K562 (cell line): ENCODE data around the gene CAPS. TPM values are rescaled to one million over a fixed set of nuclear protein-coding genes. Genes with fewer than 3 reads are reported as not detected.
A peak's percentile ranks its signal among the peaks of the same experiment; 100 is the strongest.

ENCODE experiments used
- ATAC-seq: fragments of 200-7000 bp; cut with Tn5 transposase; 3 replicates; pipeline ENCODE4 v1.9.1; 2020; ENCODE audit warnings: moderate library complexity
- BruUV-seq: library from RNA; stranded (reverse); fragments of 400-500 nt; replicated peaks from 2 replicates; lab custom pipeline; 2021; lab: Mats Ljungman, UMichigan
- CTCF ChIA-PET: fragments of 300-600 bp; formaldehyde crosslinking; extraction: SDS; loops from one replicate; lab custom pipeline; 2021; ENCODE audit warnings: low intra/inter-chr PET ratio; lab: Yijun Ruan, JAX
- POLR2A ChIA-PET: fragments of 300-600, 350-650 bp; sonication (Branson Sonifier 250); formaldehyde crosslinking; extraction: SDS; loops from one replicate; lab custom pipeline; 2021; ENCODE audit warnings: antibody characterized with exemption, inconsistent platforms; lab: Yijun Ruan, JAX
- DNase-seq, 4 experiments: peaks; one replicate each; pipeline versions ENCODE4 v3.0.0 to v3.0.0-alpha.2; 2011 to 2018; ENCODE audit warnings: low spot score in 3 of 4, mixed read lengths in 3 of 4; ENCODE audit errors: extremely low read depth in 1 of 4
- FAIRE-seq: peaks from 2 replicates; lab custom pipeline; 2011; peaks lifted over from hg19 to GRCh38; lab: Jason Lieb, UNC
- H2AFZ ChIP-seq: 2 replicates; pipeline ENCODE4 v1.6.0; 2011; ENCODE audit warnings: low read depth, low read length, control low read depth, inconsistent platforms
- H3K27ac ChIP-seq: fragments of 200-600 bp; 3 replicates; pipeline ENCODE4 v1.8.0; 2011; ENCODE audit warnings: low read depth, mild to moderate bottlenecking, control low read depth, inconsistent platforms, low read length, moderate library complexity, mixed read lengths; ENCODE audit errors: extremely low read depth
- H3K27me3 ChIP-seq, 2 experiments: fragments of 300-600 bp in 1 of 2; 2 replicates in 1 of 2; 3 replicates in 1 of 2; pipeline versions ENCODE4 v1.6.0 to v1.8.0; 2011; ENCODE audit warnings: inconsistent platforms in 2 of 2, low read length in 2 of 2, mild to moderate bottlenecking in 1 of 2, mixed read lengths in 1 of 2, moderate library complexity in 1 of 2; ENCODE audit not compliant: control insufficient read depth in 2 of 2, insufficient read depth in 2 of 2
- H3K36me3 ChIP-seq: fragments of 300-600 bp; 3 replicates; pipeline ENCODE4 v1.8.0; 2011; ENCODE audit warnings: mild to moderate bottlenecking, low read length, inconsistent platforms; ENCODE audit not compliant: control insufficient read depth, insufficient read depth
- H3K4me1 ChIP-seq, 2 experiments: fragments of 200-600 bp in 1 of 2; replicated peaks in 1 of 2; 2 replicates in 1 of 2; 3 replicates in 1 of 2; pipeline versions ENCODE4 v1.5.1 to v1.8.0; 2011; ENCODE audit warnings: inconsistent platforms in 2 of 2, low read length in 2 of 2, mild to moderate bottlenecking in 1 of 2, mixed read lengths in 1 of 2, moderate library complexity in 1 of 2; ENCODE audit not compliant: control insufficient read depth in 2 of 2, insufficient read depth in 2 of 2
- H3K4me2 ChIP-seq: 2 replicates; pipeline ENCODE4 v1.6.1; 2011; ENCODE audit warnings: low read length, control low read depth, inconsistent platforms, mixed read lengths; ENCODE audit not compliant: insufficient read depth
- H3K4me3 ChIP-seq: fragments of 200-600 bp; sonication (generic), shearing (Covaris generic); 2 replicates; pipeline ENCODE4 v1.5.1; 2016; ENCODE audit warnings: control low read depth, inconsistent platforms
- H3K79me2 ChIP-seq: fragments of 200-600 bp; 3 replicates; pipeline ENCODE4 v1.8.0; 2011; ENCODE audit warnings: low read length, inconsistent platforms; ENCODE audit not compliant: control insufficient read depth, insufficient read depth
- H3K9ac ChIP-seq, 2 experiments: 2 replicates each; pipeline versions ENCODE4 v1.6.0 to v1.6.1; 2011; ENCODE audit warnings: low read depth in 2 of 2, low read length in 2 of 2, control low read depth in 1 of 2, inconsistent platforms in 1 of 2, mild to moderate bottlenecking in 1 of 2, mixed read lengths in 1 of 2; ENCODE audit not compliant: insufficient read depth in 1 of 2
- H3K9me1 ChIP-seq: one replicate; pipeline ENCODE4 v1.6.0; 2011; ENCODE audit warnings: inconsistent platforms, mild to moderate bottlenecking, low read length, moderate library complexity; ENCODE audit not compliant: control insufficient read depth, insufficient read depth
- H3K9me3 ChIP-seq: replicated peaks from 2 replicates; pipeline ENCODE4 v1.5.1; 2011; ENCODE audit warnings: low read depth, low read length, inconsistent platforms; ENCODE audit not compliant: control insufficient read depth, insufficient read depth
- H4K20me1 ChIP-seq: replicated peaks from 2 replicates; pipeline ENCODE4 v1.6.1; 2011; ENCODE audit warnings: low read length, inconsistent platforms, mixed read lengths; ENCODE audit not compliant: control insufficient read depth, insufficient read depth
- EHMT2 ChIP-seq: fragments of 450-650 bp; IDR thresholded peaks from 2 replicates; pipeline ENCODE4 v1.6.1; 2018; ENCODE audit warnings: antibody characterized with exemption
- GATAD2A ChIP-seq: fragments of 450-650 bp; IDR thresholded peaks from 2 replicates; pipeline ENCODE4 v1.6.1; 2017
- MAZ ChIP-seq, 2 experiments: fragments of 450-650 bp in 1 of 2; sonication (generic) in 1 of 2; formaldehyde crosslinking; IDR thresholded peaks in 1 of 2; conservative IDR thresholded peaks in 1 of 2; 2 replicates each; pipeline versions ENCODE4 v1.4.0 to v1.5.0; 2020; ENCODE audit warnings: mild to moderate bottlenecking in 1 of 2, missing genetic modification reagents in 1 of 2
- NCOA4 ChIP-seq: fragments of 450-650 bp; IDR thresholded peaks from 2 replicates; pipeline ENCODE4 v1.6.1; 2018; ENCODE audit warnings: mild to moderate bottlenecking; ENCODE audit not compliant: partially characterized antibody
- NFXL1 ChIP-seq: fragments of 450-650 bp; formaldehyde crosslinking; IDR thresholded peaks from 2 replicates; pipeline ENCODE4 v1.4.0; 2021; ENCODE audit warnings: mild to moderate bottlenecking
- NR2F6 ChIP-seq: fragments of 450-650 bp; formaldehyde crosslinking; IDR thresholded peaks from 2 replicates; pipeline ENCODE4 v1.4.0; 2020; ENCODE audit warnings: mild to moderate bottlenecking
- POLR2G ChIP-seq: fragments of 200-400 bp; formaldehyde crosslinking; IDR thresholded peaks from 2 replicates; pipeline ENCODE4 v1.6.1; 2017; ENCODE audit warnings: low read depth, mild to moderate bottlenecking, antibody characterized with exemption, low read length, moderate library complexity
- SMARCB1 ChIP-seq: IDR thresholded peaks from 2 replicates; pipeline ENCODE4 v1.6.1; 2011; ENCODE audit warnings: improper control_type of control experiment, low read depth; ENCODE audit not compliant: insufficient read length
- SRSF3 ChIP-seq: fragments of 200-400 bp; formaldehyde crosslinking; IDR thresholded peaks from 2 replicates; pipeline ENCODE4 v1.6.1; 2016; ENCODE audit warnings: mild to moderate bottlenecking, low read length, moderate library complexity; ENCODE audit not compliant: insufficient read depth
- ZNF217 ChIP-seq: sonication (generic); formaldehyde crosslinking; IDR thresholded peaks from 2 replicates; pipeline ENCODE4 v1.8.0; 2022; ENCODE audit warnings: mild to moderate bottlenecking, missing genetic modification reagents
- ZNF395 ChIP-seq: fragments of 200-800 bp; sonication (Bioruptor generic); IDR thresholded peaks from 2 replicates; pipeline ENCODE4 v1.6.1; 2017; ENCODE audit warnings: missing genetic modification characterization, missing compliant biosample characterization
- ZNF449 ChIP-seq: fragments of 250-450 bp; sonication (Bioruptor Pico); IDR thresholded peaks from 2 replicates; pipeline ENCODE4 v1.8.0; 2022; ENCODE audit warnings: moderate library complexity, mild to moderate bottlenecking, inconsistent platforms
- WGBS: fragments of 100-300 bp; shearing (Covaris generic); methylation state at CpG from one replicate; pipeline ENCODE4 v1.1.6; 2016; ENCODE audit warnings: low coverage, mixed read lengths; ENCODE audit not compliant: insufficient coverage; ENCODE audit errors: missing lambda C conversion rate; 5-methylcytosine and 5-hydroxymethylcytosine counted together
- in situ Hi-C: fragments of 300-500 bp; cut with MboI; formaldehyde crosslinking; loops from 4 replicates; pipeline ENCODE4 v1.15.0; 2018; ENCODE audit warnings: inconsistent platforms, mixed read lengths
- intact Hi-C: fragments of 100-400 bp; cut with micrococcal nuclease; formaldehyde crosslinking; loops from 2 replicates; pipeline ENCODE4 v1.14.2; 2022
- polyA plus RNA-seq, 8 experiments: library from polyadenylated mRNA; depleted of rRNA in 4 of 8; stranded (reverse) in 5 of 8; unstranded in 3 of 8; fragments of >200 nt; fragmentation: Nextera tagmentation in 2 of 8; fragmentation: Illumina TruSeq in 1 of 8; extraction: Ambion mirVana in 2 of 8; extraction: Trizol in 1 of 8; gene quantifications; 2 replicates each; pipeline versions ENCODE4 v1.2.1 to v1.2.3, GENCODE V29; 2011 to 2014; ENCODE audit warnings: inconsistent platforms in 1 of 8, missing spikeins in 1 of 8
- total RNA-seq, 7 experiments: library from RNA; depleted of rRNA in 6 of 7; stranded (reverse); fragments of >200 nt in 6 of 7; fragmentation: Illumina TruSeq in 2 of 7; extraction: Trizol in 2 of 7; gene quantifications; 2 replicates each; pipeline versions ENCODE4 v1.2.1 to v1.2.3, GENCODE V29; 2011 to 2021; ENCODE audit warnings: low replicate concordance in 1 of 7

CAPS gene
- total and polyA plus RNA-seq, 9 of the 15 experiments (the other 6 are each of a cell fraction or from before 2014, with no cell fraction given) = 0.15 to 4.0 (median 0.91) TPM

- ATAC-seq = no peak
- no peak overlapping the region for H3K4me2 ChIP-seq
- peaks cover 4 to 23% of the 10 kb centered on the region in 2 experiments; a peak in 4 of 5 replicates for H3K4me1 ChIP-seq
- no peak for DNase-seq
- no peak overlapping the region for H3K9ac ChIP-seq
- peaks cover 7% of the 10 kb centered on the region for H3K9me1 ChIP-seq
- BruUV-seq = no TSS peak
- H4K20me1 ChIP-seq = peaks cover 21% of the 10 kb centered on the region
- H3K36me3 ChIP-seq = peaks cover 61% of the 10 kb centered on the region; the same call in 2 of the 3 replicates
- CTCF ChIA-PET = no interaction called here
- H3K79me2 ChIP-seq = peaks cover 46% of the 10 kb centered on the region
- POLR2A ChIA-PET = no interaction called here
- 90% methylated on average over 20 of the region's 21 CpGs for WGBS
- peak; percentile 6 for FAIRE-seq
- no peaks in the 10 kb centered on the region for H3K27me3 ChIP-seq
- no peaks in the 10 kb centered on the region for H3K9me3 ChIP-seq
- no peak overlapping the region for H3K27ac ChIP-seq
- no peak overlapping the region for H2AFZ ChIP-seq
- in situ Hi-C loops = no loop called here
- intact Hi-C loops = no loop called here
- TF ChIP-seq POLR2G (peak; percentile 36; the same call in 1 of the 2 replicates), NFXL1 (CRISPR knock-in tag) (no peak)
- no peak overlapping the region for H3K4me3 ChIP-seq
Observed at GRCh38 chr19:5940260-5941208, 26.5 kb downstream of the CAPS start.

- POLR2A ChIA-PET = interaction anchor here (0.6 to 1.2 kb wide), 3 partner anchors 10 to 73 kb away, joined by 3 to 4 read pairs (median 3); no protein-coding TSS in a partner anchor
- Histone ChIP-seq H3K4me2 (no peak overlapping the region), H2AFZ (no peak overlapping the region), H4K20me1 (peaks cover 27% of the 10 kb centered on the region), H3K79me2 (peaks cover 56% of the 10 kb centered on the region), H3K9ac (no peak overlapping the region), H3K4me1 (peaks cover 4 to 24% of the 10 kb centered on the region in 2 experiments; a peak in 4 of 5 replicates), H3K4me3 (no peak overlapping the region), H3K27ac (no peak overlapping the region; the same call in 2 of the 3 replicates), H3K9me1 (peaks cover 15% of the 10 kb centered on the region), H3K27me3 (no peaks in the 10 kb centered on the region), H3K9me3 (no peaks in the 10 kb centered on the region), H3K36me3 (peaks cover 59% of the 10 kb centered on the region; the same call in 2 of the 3 replicates)
- WGBS = 94% methylated on average over 11 of the region's 11 CpGs
- DNase-seq (no peak), FAIRE-seq (no peak), ATAC-seq (no peak)
- in situ Hi-C loops = no loop called here
- BruUV-seq = no TSS peak
- intact Hi-C loops = no loop called here
- TF ChIP-seq ZNF449 (CRISPR knock-in tag) = no peak
- TF ChIP-seq ZNF395 (CRISPR knock-in tag) = no peak
- no peak for TF ChIP-seq SMARCB1
- no peak for TF ChIP-seq ZNF217 (CRISPR knock-in tag)
- no peak for TF ChIP-seq NCOA4
- no peak for TF ChIP-seq EHMT2
- no peak for TF ChIP-seq MAZ (CRISPR knock-in tag; conservative IDR thresholded peaks at IDR 0.05 in 1 of 2, IDR thresholded peaks at IDR 0.05 in 1 of 2)
- TF ChIP-seq NR2F6 (CRISPR knock-in tag) = no peak
- no peak for TF ChIP-seq SRSF3
- no peak for TF ChIP-seq GATAD2A
- CTCF ChIA-PET = no interaction called here
Observed at GRCh38 chr19:5941673-5942072, 27.6 kb downstream of the CAPS start.
